ENCODE data around the gene PLXNA4. TPM values are rescaled to one million over a fixed set of nuclear protein-coding genes. Genes with fewer than 3 reads are reported as not detected.

Gene PLXNA4
- total and polyA plus RNA-seq, 4 donors = 0.63 to 4.6 (median 2.1) TPM

DNA sequence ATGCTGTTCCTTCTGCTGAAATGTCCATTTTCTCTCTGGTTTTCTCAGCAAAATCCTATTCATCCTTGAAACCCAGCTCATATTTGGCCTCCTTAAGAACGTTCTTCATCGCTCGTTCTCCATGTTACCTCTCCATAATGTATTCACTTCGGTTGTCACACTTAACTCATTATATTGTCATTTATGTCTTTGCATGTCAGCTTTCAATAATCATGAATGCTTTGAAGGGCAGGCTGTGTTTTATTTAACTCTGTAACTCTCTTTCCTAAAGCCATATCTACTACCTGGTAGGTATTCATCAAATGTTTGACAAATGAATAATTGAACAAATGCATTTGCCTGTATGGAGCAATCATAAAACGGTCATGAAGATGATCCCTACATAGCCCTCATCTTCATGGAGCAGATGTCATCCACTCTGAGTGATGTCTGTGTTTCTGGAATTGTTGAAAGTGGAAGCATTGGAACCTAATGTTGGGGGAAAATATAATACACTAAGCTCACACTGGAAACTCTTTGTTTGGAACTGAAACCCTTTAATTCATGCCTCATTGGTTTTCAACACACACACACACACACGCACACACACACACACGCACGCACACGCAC is 303.4 kb downstream of the PLXNA4 start:
- 76 to 83% methylated on average over 9 of the region's 9 CpGs for WGBS, 2 donors

DNA sequence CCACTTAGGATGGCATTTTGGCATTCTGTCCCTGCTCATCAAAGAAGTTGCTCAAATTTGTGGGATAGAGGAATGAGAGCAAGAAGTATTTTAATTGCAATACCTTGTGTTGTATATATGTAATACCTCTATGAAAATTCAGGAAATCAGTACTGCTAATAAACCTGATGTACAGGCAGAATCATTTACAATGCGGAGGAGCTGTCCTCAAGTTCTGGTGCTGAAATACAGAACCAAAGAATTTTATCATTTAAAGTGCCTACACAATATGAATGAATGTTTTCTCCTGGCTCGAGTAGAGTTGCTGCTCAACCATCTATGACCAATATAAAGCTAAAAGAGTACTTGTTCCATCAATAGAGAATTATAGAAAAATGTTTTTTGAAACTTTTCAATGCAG is 305.8 kb downstream of the PLXNA4 start:
- TF ChIP-seq, protein P1, sequence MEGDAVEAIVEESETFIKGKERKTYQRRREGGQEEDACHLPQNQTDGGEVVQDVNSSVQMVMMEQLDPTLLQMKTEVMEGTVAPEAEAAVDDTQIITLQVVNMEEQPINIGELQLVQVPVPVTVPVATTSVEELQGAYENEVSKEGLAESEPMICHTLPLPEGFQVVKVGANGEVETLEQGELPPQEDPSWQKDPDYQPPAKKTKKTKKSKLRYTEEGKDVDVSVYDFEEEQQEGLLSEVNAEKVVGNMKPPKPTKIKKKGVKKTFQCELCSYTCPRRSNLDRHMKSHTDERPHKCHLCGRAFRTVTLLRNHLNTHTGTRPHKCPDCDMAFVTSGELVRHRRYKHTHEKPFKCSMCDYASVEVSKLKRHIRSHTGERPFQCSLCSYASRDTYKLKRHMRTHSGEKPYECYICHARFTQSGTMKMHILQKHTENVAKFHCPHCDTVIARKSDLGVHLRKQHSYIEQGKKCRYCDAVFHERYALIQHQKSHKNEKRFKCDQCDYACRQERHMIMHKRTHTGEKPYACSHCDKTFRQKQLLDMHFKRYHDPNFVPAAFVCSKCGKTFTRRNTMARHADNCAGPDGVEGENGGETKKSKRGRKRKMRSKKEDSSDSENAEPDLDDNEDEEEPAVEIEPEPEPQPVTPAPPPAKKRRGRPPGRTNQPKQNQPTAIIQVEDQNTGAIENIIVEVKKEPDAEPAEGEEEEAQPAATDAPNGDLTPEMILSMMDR (IDR thresholded peaks at IDR 0.05; ENCODE audit: control extremely low read depth, extremely low read depth) = no peak
- DNase-seq = peak in 2 of 3 donors; percentile 58 to 67
- H3K4me1 ChIP-seq (ENCODE audit: control insufficient read depth in 5 of 5, insufficient read depth in 5 of 5, low read length in 5 of 5) = no peaks in the 10 kb centered on the region

More for the DNA sequence above, 303.4 kb downstream of the PLXNA4 start:
- peaks cover 0 to 3% (median 0%) of the 10 kb centered on the region in 3 donors for H3K27me3 ChIP-seq (ENCODE audit: control insufficient read depth in 3 of 3, insufficient read depth in 3 of 3, low read length in 2 of 3)
- H3K27ac ChIP-seq (ENCODE audit: low read depth in 1 of 2, low read length in 1 of 2) = no peak overlapping the region
- DNase-seq = no peak
- H3K4me3 ChIP-seq = no peak overlapping the region
- no peaks in the 10 kb centered on the region for H3K36me3 ChIP-seq (ENCODE audit: control insufficient read depth in 4 of 4, insufficient read depth in 4 of 4, low read length in 4 of 4)
- no peak for ATAC-seq (ENCODE audit: insufficient read depth, low FRiP score)
- H3K4me1 ChIP-seq (ENCODE audit: control insufficient read depth in 5 of 5, insufficient read depth in 5 of 5, low read length in 5 of 5) = peaks cover 0 to 20% (median 8%) of the 10 kb centered on the region in 5 donors
- TF ChIP-seq, protein P1 (IDR thresholded peaks at IDR 0.05; ENCODE audit: control extremely low read depth, extremely low read depth) = no peak
- H3K9ac ChIP-seq (ENCODE audit: insufficient read depth in 1 of 2, low read length in 2 of 2) = no peak overlapping the region
- no peaks in the 10 kb centered on the region for H3K9me3 ChIP-seq (ENCODE audit: control insufficient read depth in 4 of 4, insufficient read depth in 3 of 4, low read length in 3 of 4)

DNA sequence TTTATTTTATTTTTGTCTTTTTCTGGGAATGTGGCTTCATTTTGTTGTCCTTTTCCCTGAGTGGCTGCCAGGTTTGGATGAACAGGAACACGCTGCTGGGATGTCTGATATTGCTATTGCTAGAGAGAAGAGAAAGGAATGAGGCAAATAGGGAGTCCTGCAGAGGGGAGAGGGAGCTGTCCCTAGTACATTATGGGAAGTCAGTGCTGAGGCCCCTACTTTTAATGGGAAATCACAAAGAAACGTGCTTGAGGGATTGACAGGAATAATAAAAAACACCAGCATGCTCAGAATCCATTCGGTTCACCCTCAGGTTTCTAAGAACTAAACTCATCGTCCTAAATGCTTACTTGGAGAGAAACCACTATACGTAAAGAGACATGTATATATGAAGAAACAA is 306.6 kb downstream of the PLXNA4 start:
- 51 to 54% methylated on average over 5 of the region's 5 CpGs for whole genome bisulfite sequencing, 2 donors

More for the DNA sequence above, 305.8 kb downstream of the PLXNA4 start:
- Histone ChIP-seq H3K36me3 (ENCODE audit: control insufficient read depth in 4 of 4, insufficient read depth in 4 of 4, low read length in 4 of 4) (no peaks in the 10 kb centered on the region), H3K27me3 (ENCODE audit: control insufficient read depth in 3 of 3, insufficient read depth in 3 of 3, low read length in 2 of 3) (peaks cover 0 to 3% (median 0%) of the 10 kb centered on the region in 3 donors), H3K27ac (ENCODE audit: low read depth in 1 of 2, low read length in 1 of 2) (no peak overlapping the region), H3K9me3 (ENCODE audit: control insufficient read depth in 4 of 4, insufficient read depth in 3 of 4, low read length in 3 of 4) (no peaks in the 10 kb centered on the region), H3K9ac (ENCODE audit: insufficient read depth in 1 of 2, low read length in 2 of 2) (no peak overlapping the region), H3K4me3 (no peak overlapping the region)
- WGBS, 2 donors = 22 to 30% methylated on average over 2 of the region's 2 CpGs
- ATAC-seq (ENCODE audit: insufficient read depth, low FRiP score) = no peak

More for the DNA sequence above, 306.6 kb downstream of the PLXNA4 start:
- DNase-seq = no peak
- Histone ChIP-seq H3K9ac (ENCODE audit: insufficient read depth in 1 of 2, low read length in 2 of 2) (no peak overlapping the region), H3K9me3 (ENCODE audit: control insufficient read depth in 4 of 4, insufficient read depth in 3 of 4, low read length in 3 of 4) (no peaks in the 10 kb centered on the region), H3K27ac (ENCODE audit: low read depth in 1 of 2, low read length in 1 of 2) (no peak overlapping the region), H3K27me3 (ENCODE audit: control insufficient read depth in 3 of 3, insufficient read depth in 3 of 3, low read length in 2 of 3) (peaks cover 0 to 3% (median 0%) of the 10 kb centered on the region in 3 donors), H3K4me3 (no peak overlapping the region), H3K36me3 (ENCODE audit: control insufficient read depth in 4 of 4, insufficient read depth in 4 of 4, low read length in 4 of 4) (no peaks in the 10 kb centered on the region), H3K4me1 (ENCODE audit: control insufficient read depth in 5 of 5, insufficient read depth in 5 of 5, low read length in 5 of 5) (no peaks in the 10 kb centered on the region)
- ATAC-seq (ENCODE audit: insufficient read depth, low FRiP score) = no peak
- TF ChIP-seq, protein P1 (IDR thresholded peaks at IDR 0.05; ENCODE audit: control extremely low read depth, extremely low read depth) = no peak
